ENCODE results near the gene GABBR2. TPM values are rescaled to one million over a fixed set of nuclear protein-coding genes. Genes with fewer than 3 reads are reported as not detected.

GABBR2 gene
- total RNA-seq, 1 donor: not detected

DNA sequence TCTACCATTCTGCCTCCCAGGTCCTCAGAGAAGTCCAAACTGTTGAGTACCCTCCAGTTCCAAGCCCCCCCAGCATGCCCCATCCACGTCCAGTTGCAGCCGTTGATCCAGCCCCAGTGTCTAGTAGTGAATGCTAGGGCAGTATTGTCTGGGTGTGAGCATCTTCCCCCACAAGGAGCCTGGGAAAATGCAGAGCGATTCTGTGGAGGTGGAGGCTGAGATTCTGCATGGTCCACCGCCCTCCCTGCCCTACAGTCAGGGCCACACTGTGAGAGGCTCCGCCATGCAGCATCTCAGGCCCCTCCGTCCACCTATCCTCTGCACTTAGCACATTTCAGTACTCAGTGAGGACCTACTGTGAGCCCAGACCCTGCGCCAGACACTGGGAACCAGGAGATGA, 135.9 kb downstream of the GABBR2 start:
- DNase-seq (ENCODE audit: low read depth): no peak

DNA sequence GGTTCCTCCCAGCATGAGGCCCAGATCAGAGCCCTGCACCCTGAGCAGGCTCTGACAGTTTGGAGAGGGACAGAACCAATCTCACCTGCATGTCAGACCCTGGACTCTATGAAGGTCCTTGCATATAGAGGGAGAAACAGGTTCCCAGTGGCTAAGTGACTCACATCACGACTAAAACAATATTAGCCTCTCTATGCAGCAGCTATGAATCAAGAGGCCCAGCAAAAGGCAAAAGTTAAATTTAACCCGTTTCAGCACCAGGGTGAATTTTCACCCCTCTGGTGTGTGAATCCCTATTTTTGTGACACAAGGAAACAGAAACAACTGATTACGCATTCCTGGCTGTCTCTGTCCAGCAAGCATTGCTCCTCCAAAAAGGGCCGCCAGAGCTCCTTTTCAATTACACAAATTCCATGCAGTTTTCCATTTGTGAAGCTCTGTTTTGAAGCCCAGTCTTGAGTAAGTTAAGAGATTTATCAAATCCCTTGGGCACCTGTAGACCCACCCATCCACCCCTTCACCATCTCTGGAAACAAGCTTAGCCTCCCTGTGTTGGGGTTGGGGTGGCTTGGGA, 136.6 kb downstream of the GABBR2 start:
- TF ChIP-seq, protein P1, sequence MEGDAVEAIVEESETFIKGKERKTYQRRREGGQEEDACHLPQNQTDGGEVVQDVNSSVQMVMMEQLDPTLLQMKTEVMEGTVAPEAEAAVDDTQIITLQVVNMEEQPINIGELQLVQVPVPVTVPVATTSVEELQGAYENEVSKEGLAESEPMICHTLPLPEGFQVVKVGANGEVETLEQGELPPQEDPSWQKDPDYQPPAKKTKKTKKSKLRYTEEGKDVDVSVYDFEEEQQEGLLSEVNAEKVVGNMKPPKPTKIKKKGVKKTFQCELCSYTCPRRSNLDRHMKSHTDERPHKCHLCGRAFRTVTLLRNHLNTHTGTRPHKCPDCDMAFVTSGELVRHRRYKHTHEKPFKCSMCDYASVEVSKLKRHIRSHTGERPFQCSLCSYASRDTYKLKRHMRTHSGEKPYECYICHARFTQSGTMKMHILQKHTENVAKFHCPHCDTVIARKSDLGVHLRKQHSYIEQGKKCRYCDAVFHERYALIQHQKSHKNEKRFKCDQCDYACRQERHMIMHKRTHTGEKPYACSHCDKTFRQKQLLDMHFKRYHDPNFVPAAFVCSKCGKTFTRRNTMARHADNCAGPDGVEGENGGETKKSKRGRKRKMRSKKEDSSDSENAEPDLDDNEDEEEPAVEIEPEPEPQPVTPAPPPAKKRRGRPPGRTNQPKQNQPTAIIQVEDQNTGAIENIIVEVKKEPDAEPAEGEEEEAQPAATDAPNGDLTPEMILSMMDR (IDR thresholded peaks at IDR 0.05; ENCODE audit: insufficient read depth, low read depth, low read length): no peak
- no peak overlapping the region for H3K4me3 ChIP-seq (ENCODE audit: low read depth, low read length)
- DNase-seq (ENCODE audit: low read depth): no peak

More for the DNA sequence above, 135.9 kb downstream of the GABBR2 start:
- H3K4me3 ChIP-seq (ENCODE audit: low read depth, low read length): no peak overlapping the region
- TF ChIP-seq, protein P1 (IDR thresholded peaks at IDR 0.05; ENCODE audit: insufficient read depth, low read depth, low read length): no peak

DNA sequence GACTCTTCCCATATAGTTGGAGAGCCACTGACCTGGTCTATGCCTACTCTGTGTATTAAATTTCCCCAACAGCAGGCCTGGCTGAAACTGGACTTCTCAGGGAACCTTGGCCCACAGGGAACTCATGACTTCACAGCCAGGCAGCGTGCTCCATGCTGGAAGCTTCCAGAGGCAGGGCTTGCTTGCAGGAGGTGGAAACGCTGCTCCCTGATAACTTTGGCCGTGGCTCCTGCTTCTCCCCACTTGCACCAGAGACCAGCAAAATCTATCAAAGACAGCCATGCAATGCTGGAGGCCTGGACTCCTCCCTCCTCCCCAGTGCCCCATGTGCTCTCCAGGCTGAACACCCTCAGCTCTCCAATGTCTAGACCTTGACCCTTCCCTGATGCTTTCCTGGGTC, 137.1 kb downstream of the GABBR2 start:
- DNase-seq (ENCODE audit: low read depth): no peak
- TF ChIP-seq, protein P1 (IDR thresholded peaks at IDR 0.05; ENCODE audit: insufficient read depth, low read depth, low read length): no peak
- no peak overlapping the region for H3K4me3 ChIP-seq (ENCODE audit: low read depth, low read length)

DNA sequence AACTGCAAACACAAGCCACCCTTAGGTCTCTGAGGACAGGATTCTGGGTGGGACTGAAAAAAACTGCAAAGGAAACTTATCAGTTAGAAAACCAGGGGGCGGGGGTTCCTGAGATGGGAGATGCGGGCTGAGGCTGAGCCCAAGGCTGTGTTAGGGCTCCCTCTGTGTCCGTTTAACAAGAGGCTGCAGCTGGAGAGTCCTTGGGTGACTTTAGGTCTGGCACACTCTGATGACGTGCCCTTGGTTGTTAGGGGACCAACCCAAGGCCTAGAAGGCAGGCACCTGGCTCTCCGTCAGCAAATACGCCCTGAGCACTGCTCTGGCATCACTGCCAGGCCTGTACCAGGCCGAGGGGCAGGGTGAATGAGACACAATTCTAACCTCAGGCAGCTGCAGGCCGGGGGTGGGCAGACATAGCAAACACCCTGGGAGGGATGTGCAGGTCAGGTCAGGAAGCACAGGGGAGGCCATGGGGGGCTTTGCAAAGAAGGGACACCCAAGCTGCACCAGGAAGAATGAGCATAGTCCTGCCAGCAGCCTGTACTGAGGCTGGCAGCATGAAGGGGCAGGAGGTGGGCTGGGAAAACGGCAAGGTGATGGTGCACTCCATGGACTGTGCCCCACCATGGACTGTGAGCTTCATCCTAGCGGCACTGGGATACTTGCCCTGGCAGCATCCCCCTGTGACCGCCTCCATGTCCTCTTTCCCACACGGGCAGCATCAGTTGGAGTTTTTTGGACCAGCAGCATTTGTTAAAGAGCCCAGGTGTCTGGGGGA, 137.9 kb downstream of the GABBR2 start:
- TF ChIP-seq, protein P1 (IDR thresholded peaks at IDR 0.05; ENCODE audit: insufficient read depth, low read depth, low read length): no peak

DNA sequence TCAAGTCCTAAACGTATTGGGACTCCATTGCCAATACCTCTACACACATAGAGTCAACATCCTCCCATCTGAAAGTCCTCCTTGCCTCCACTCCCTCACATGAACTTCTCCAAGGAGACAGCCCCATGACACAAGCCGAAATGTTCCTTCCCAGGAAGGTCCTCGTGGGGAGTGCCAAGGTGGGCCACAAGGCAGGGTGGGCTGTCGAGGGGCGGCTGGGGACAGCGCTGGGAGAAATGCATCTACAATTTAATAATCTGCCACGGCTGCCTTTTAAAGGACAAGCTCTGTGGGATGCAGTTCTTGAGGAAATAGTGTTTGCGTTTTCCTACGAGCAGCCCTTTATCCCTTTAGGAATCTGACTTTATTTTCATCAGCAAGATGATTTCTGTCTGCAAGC, 138.7 kb downstream of the GABBR2 start:
- TF ChIP-seq, protein P1 (IDR thresholded peaks at IDR 0.05; ENCODE audit: insufficient read depth, low read depth, low read length): no peak
- DNase-seq (ENCODE audit: low read depth): no peak
- H3K4me3 ChIP-seq (ENCODE audit: low read depth, low read length): no peak overlapping the region

More for the DNA sequence above, 137.9 kb downstream of the GABBR2 start:
- no peak for DNase-seq (ENCODE audit: low read depth)
- H3K4me3 ChIP-seq (ENCODE audit: low read depth, low read length): no peak overlapping the region

DNA sequence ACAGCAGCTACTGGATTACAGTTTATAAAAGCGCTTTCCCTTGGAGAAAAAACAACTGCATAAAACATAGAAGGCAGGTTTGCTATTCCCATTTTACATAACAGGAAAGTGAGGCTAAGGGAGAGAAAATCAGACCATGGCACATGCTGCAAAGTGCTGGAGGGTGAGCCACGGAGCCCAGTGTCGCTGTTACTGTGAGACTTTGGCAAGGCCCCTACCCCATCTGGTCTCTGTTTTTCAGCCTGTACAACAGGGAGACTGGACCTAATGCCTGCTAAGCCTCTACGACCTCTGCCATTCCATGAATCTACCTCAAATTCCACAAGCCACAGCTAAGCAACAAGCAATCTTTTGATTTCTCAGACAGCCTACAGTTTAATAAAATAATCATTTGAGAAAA, 139.2 kb downstream of the GABBR2 start:
- no peak for DNase-seq (ENCODE audit: low read depth)
- TF ChIP-seq, protein P1 (IDR thresholded peaks at IDR 0.05; ENCODE audit: insufficient read depth, low read depth, low read length): no peak
- H3K4me3 ChIP-seq (ENCODE audit: low read depth, low read length): no peak overlapping the region

Measured in fibroblast of villous mesenchyme (primary cell).